GM12892 (cell line): Measurements from ENCODE around the gene LGALS12.
"Not testable (repeated sequence)": the region's sequence is repeated elsewhere in the genome, so short reads cannot be mapped to it uniquely, and the experiment has no call there.

Source experiments
- DNase-seq: peaks from one replicate; pipeline ENCODE4 v3.0.0; 2011; ENCODE audit not compliant: insufficient read length
- FAIRE-seq: peaks from 2 replicates; lab custom pipeline; 2011; peaks lifted over from hg19 to GRCh38; lab: Jason Lieb, UNC
- POLR2A ChIP-seq: IDR thresholded peaks from 2 replicates; pipeline ENCODE4 v1.6.1; 2011; ENCODE audit warnings: low read depth, low read length, control low read depth
- POLR2AphosphoS5 ChIP-seq: IDR thresholded peaks from 2 replicates; pipeline ENCODE4 v1.6.1; 2011; ENCODE audit warnings: low read depth, low read length, control low read depth
- TAF1 ChIP-seq: IDR thresholded peaks from 2 replicates; pipeline ENCODE4 v1.6.1; 2011; ENCODE audit warnings: low read depth, mild to moderate bottlenecking, control low read depth, low read length, borderline replicate concordance

The LGALS12 gene

GRCh38 chr11:63536669-63537292 lies 30.9 kb downstream of the LGALS12 start, which contains the start of gene PLAAT4:
Gene PLAAT4, plus strand, starts transcription at chr11:63536808. Its CDS starts 61 bp downstream, at chr11:63536869.
- DNase-seq (peak; percentile 46), FAIRE-seq (peak; percentile 96)
- TF ChIP-seq POLR2A (no peak), TAF1 (no peak), POLR2AphosphoS5 (no peak)

GRCh38 chr11:63537293-63538101 lies 31.6 kb downstream of the LGALS12 start:
- no peak for DNase-seq
- no peak for FAIRE-seq
- TF ChIP-seq TAF1 (no peak), POLR2AphosphoS5 (no peak), POLR2A (no peak)

GRCh38 chr11:63542506-63542905 lies 36.6 kb downstream of the LGALS12 start:
- peak; percentile 9 for FAIRE-seq
- DNase-seq, result not testable (repeated sequence)

GRCh38 chr11:63543711-63544110 lies 37.8 kb downstream of the LGALS12 start:
- FAIRE-seq, result no peak
- no peak for DNase-seq
- TF ChIP-seq POLR2A, result no peak
- TF ChIP-seq TAF1, result no peak
- TF ChIP-seq POLR2AphosphoS5, result no peak

- FAIRE-seq, result no peak
- DNase-seq, result no peak
- TF ChIP-seq POLR2AphosphoS5, result no peak
- TF ChIP-seq POLR2A, result no peak
- TF ChIP-seq TAF1, result no peak
These were observed 41.2 kb downstream of the LGALS12 start for GRCh38 chr11:63547061-63547460.

- DNase-seq, result no peak
- no peak for FAIRE-seq
- TF ChIP-seq POLR2A (no peak), POLR2AphosphoS5 (no peak), TAF1 (no peak)
These were observed 42.3 kb downstream of the LGALS12 start for GRCh38 chr11:63548178-63548577.

- TF ChIP-seq POLR2A, result no peak
- TF ChIP-seq POLR2AphosphoS5, result no peak
- no peak for TF ChIP-seq TAF1
- DNase-seq (no peak), FAIRE-seq (no peak)
These were observed 43.5 kb downstream of the LGALS12 start for GRCh38 chr11:63549411-63549810.

- DNase-seq, FAIRE-seq: not testable (repeated sequence)
These were observed 44.3 kb downstream of the LGALS12 start for GRCh38 chr11:63550156-63550700.

GRCh38 chr11:63551091-63551888 lies 45.4 kb downstream of the LGALS12 start:
- no peak for TF ChIP-seq POLR2A
- TF ChIP-seq POLR2AphosphoS5, result no peak
- TF ChIP-seq TAF1, result no peak
- no peak for FAIRE-seq
- no peak for DNase-seq

- no peak for DNase-seq
- no peak for FAIRE-seq
- TF ChIP-seq POLR2A (no peak), POLR2AphosphoS5 (no peak), TAF1 (no peak)
These were observed 46.0 kb downstream of the LGALS12 start for GRCh38 chr11:63551889-63552266.

GRCh38 chr11:63552921-63553320 lies 47.0 kb downstream of the LGALS12 start:
- FAIRE-seq (peak; percentile 40), DNase-seq (no peak)
- TF ChIP-seq POLR2AphosphoS5 (no peak), TAF1 (no peak), POLR2A (no peak)
